SU-DHL-6 (cell line): ENCODE results near the gene SLC17A8.

Experiments used
- H2AFZ ChIP-seq: fragments of 200-600 bp; sonication (generic); 2 replicates; pipeline ENCODE4 v1.6.1; 2014; ENCODE audit warnings: low read depth, mild to moderate bottlenecking, moderate library complexity, mixed read lengths, antibody characterized with exemption, low read length; ENCODE audit not compliant: severe bottlenecking
- H3F3A ChIP-seq: fragments of 200-600 bp; shearing (Covaris generic); 2 replicates; pipeline ENCODE4 v1.6.0; 2016; ENCODE audit warnings: antibody characterized with exemption, mild to moderate bottlenecking; ENCODE audit not compliant: insufficient read depth
- H3K27ac ChIP-seq: fragments of 200-600 bp; sonication (generic); 2 replicates; pipeline ENCODE4 v1.5.1; 2016; ENCODE audit warnings: low read depth, mild to moderate bottlenecking, low read length, moderate library complexity, mixed read lengths
- H3K27me3 ChIP-seq: fragments of 200-600 bp; sonication (generic), shearing (Covaris generic); 2 replicates; pipeline ENCODE4 v1.6.0; 2014; ENCODE audit warnings: mild to moderate bottlenecking, low read length
- H3K36me3 ChIP-seq: fragments of 200-600 bp; sonication (generic); 2 replicates; pipeline ENCODE4 v1.6.1; 2014; ENCODE audit warnings: mild to moderate bottlenecking, low read length, mixed read lengths
- H3K4me2 ChIP-seq: fragments of 300-600, 200-600 bp; shearing (Covaris generic), sonication (generic); 2 replicates; pipeline ENCODE4 v1.6.0; 2014; ENCODE audit warnings: low read length, low read depth, mild to moderate bottlenecking; ENCODE audit not compliant: poor library complexity, severe bottlenecking
- H3K4me3 ChIP-seq: fragments of 200-600 bp; sonication (generic); 2 replicates; pipeline ENCODE4 v1.5.1; 2014; ENCODE audit warnings: antibody characterized with exemption, low read length, mild to moderate bottlenecking, mixed read lengths; ENCODE audit not compliant: insufficient read depth, poor library complexity, severe bottlenecking
- H3K79me2 ChIP-seq: fragments of 200-600 bp; sonication (generic); 2 replicates; pipeline ENCODE4 v1.6.1; 2014; ENCODE audit warnings: mild to moderate bottlenecking, low read length, moderate library complexity; ENCODE audit not compliant: insufficient read depth
- H3K9ac ChIP-seq: fragments of 200-600 bp; sonication (generic); 2 replicates; pipeline ENCODE4 v1.7.0; 2014; ENCODE audit warnings: mild to moderate bottlenecking, low read length
- H3K9me2 ChIP-seq: fragments of 200-600 bp; sonication (generic); replicated peaks from 2 replicates; pipeline ENCODE4 v1.6.1; 2014; ENCODE audit warnings: low read length; ENCODE audit not compliant: insufficient read depth
- H3K9me3 ChIP-seq: fragments of 200-600 bp; sonication (generic); 2 replicates; pipeline ENCODE4 v1.6.1; 2014; ENCODE audit warnings: low read length, mixed read lengths; ENCODE audit not compliant: insufficient read depth
- H4K20me1 ChIP-seq: fragments of 200-600 bp; sonication (generic); 2 replicates; pipeline ENCODE4 v1.6.1; 2014; ENCODE audit warnings: low read depth, mild to moderate bottlenecking, antibody characterized with exemption, low read length, moderate library complexity, mixed read lengths
- CTCF ChIP-seq: fragments of 200-600 bp; sonication (generic); IDR thresholded peaks from one replicate; pipeline ENCODE4 v1.5.1; 2017; ENCODE audit warnings: antibody characterized with exemption, mild to moderate bottlenecking, low read length, moderate library complexity; ENCODE audit not compliant: insufficient read depth, poor library complexity, severe bottlenecking
- EZH2phosphoT487 ChIP-seq: fragments of 200-600 bp; sonication (generic), shearing (Covaris generic); conservative IDR thresholded peaks from 2 replicates; pipeline ENCODE4 v1.6.1; 2018; ENCODE audit warnings: mild to moderate bottlenecking, antibody characterized with exemption, low read length, moderate library complexity, mixed read lengths

The SLC17A8 gene

GRCh38 chr12:100384559-100384935, 27.7 kb downstream of the SLC17A8 start:
- no peak overlapping the region for H3K4me3 ChIP-seq
- H2AFZ ChIP-seq = no peak overlapping the region
- no peaks in the 10 kb centered on the region for H3K36me3 ChIP-seq
- no peak overlapping the region for H3K27ac ChIP-seq
- H3F3A ChIP-seq = no peaks in the 10 kb centered on the region
- no peaks in the 10 kb centered on the region for H3K79me2 ChIP-seq
- no peaks in the 10 kb centered on the region for H3K9me3 ChIP-seq
- TF ChIP-seq CTCF = no peak
- TF ChIP-seq EZH2phosphoT487 = no peak
- no peaks in the 10 kb centered on the region for H4K20me1 ChIP-seq
- no peaks in the 10 kb centered on the region for H3K27me3 ChIP-seq
- H3K9me2 ChIP-seq = no peaks in the 10 kb centered on the region
- no peak overlapping the region for H3K4me2 ChIP-seq
- H3K9ac ChIP-seq = no peak overlapping the region

DNA sequence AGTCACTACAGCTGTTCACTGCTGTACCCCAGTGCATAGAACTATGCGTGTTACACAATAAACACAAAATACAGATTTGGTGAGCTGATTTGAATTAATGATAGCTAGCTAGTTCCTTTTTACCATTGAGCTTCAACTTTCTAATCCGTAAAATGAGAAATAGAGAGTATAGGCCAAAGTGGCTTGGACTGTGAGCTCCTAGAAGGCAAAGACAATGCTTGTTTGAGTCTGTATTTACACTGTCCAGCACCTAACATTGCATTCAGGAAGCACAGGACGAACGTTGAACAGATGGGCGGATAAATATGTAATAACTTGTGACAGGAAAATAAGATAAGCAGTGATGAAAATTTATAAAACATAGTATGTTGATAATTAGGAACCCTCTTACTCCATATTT, 31.5 kb downstream of the SLC17A8 start:
- no peaks in the 10 kb centered on the region for H3K9me2 ChIP-seq
- H3K27ac ChIP-seq = no peak overlapping the region
- H3K4me3 ChIP-seq = no peak overlapping the region
- no peak for TF ChIP-seq EZH2phosphoT487
- no peak for TF ChIP-seq CTCF
- no peak overlapping the region for H3K4me2 ChIP-seq
- no peaks in the 10 kb centered on the region for H4K20me1 ChIP-seq
- no peaks in the 10 kb centered on the region for H3K9me3 ChIP-seq
- H3K27me3 ChIP-seq = no peaks in the 10 kb centered on the region
- no peaks in the 10 kb centered on the region for H3K79me2 ChIP-seq
- no peaks in the 10 kb centered on the region for H3F3A ChIP-seq
- no peak overlapping the region for H3K9ac ChIP-seq
- no peaks in the 10 kb centered on the region for H3K36me3 ChIP-seq
- no peak overlapping the region for H2AFZ ChIP-seq

DNA sequence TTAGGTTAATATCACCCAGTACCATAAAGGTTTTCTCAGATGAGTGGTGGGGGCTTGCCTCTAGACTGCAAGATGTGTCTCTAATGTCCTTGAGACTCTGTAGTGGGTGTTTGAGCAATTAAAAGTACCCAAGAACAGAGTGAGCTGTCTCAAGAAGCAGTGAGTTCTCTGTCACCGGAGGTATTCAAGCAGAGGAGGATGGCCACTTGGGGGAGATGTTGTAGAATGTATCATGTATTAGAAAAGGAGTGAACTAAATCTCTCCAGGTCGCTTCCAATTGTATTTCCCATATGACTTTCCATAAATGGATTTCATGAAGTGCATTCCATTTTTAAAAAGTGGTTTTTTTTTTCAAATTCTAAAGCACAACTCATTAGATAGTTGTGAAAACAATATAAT, 35.0 kb downstream of the SLC17A8 start:
- H3K4me2 ChIP-seq = no peak overlapping the region
- no peaks in the 10 kb centered on the region for H3K9me2 ChIP-seq
- H3K4me3 ChIP-seq = no peak overlapping the region
- no peaks in the 10 kb centered on the region for H3K9me3 ChIP-seq
- no peak overlapping the region for H3K9ac ChIP-seq
- TF ChIP-seq EZH2phosphoT487 (no peak), CTCF (no peak)
- H2AFZ ChIP-seq = no peak overlapping the region
- no peaks in the 10 kb centered on the region for H3F3A ChIP-seq
- no peak overlapping the region for H3K27ac ChIP-seq
- no peaks in the 10 kb centered on the region for H4K20me1 ChIP-seq
- no peaks in the 10 kb centered on the region for H3K36me3 ChIP-seq
- H3K79me2 ChIP-seq = no peaks in the 10 kb centered on the region
- H3K27me3 ChIP-seq = no peaks in the 10 kb centered on the region

DNA sequence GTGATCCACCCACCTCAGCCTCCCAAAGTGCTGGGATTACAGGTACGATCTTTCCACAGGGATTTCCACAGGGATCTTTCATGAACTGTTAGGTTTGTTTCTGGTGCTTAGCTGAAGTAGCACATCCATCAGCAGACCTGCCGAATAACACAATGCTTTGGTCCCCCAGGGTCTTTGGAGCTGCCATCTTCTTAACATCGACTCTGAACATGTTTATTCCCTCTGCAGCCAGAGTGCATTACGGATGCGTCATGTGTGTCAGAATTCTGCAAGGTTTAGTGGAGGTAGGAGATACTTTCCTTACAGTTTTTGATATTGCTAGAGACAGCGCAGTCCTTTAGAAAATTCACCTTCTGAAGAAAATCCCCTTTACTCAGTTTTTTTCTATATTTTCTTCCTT, 36.3 kb downstream of the SLC17A8 start:
- TF ChIP-seq EZH2phosphoT487 (no peak), CTCF (no peak)

More for the DNA sequence above, 36.3 kb downstream of the SLC17A8 start:
- Histone ChIP-seq H3K27ac (no peak overlapping the region), H3K36me3 (no peaks in the 10 kb centered on the region), H3K9me3 (no peaks in the 10 kb centered on the region), H3K4me3 (no peak overlapping the region), H2AFZ (no peak overlapping the region), H4K20me1 (no peaks in the 10 kb centered on the region), H3F3A (no peaks in the 10 kb centered on the region), H3K9ac (no peak overlapping the region), H3K27me3 (no peaks in the 10 kb centered on the region), H3K4me2 (no peak overlapping the region), H3K9me2 (no peaks in the 10 kb centered on the region), H3K79me2 (no peaks in the 10 kb centered on the region)
